Natural killer cell (primary cell): ENCODE results near the gene CYLD. TPM values are rescaled to one million over a fixed set of nuclear protein-coding genes. Genes with fewer than 3 reads are reported as not detected.

Experiments used
- ATAC-seq, 3 donors: fragments of 150-1000 bp in 2 of 3; fragments of 200-7000 bp in 1 of 3; cut with Tn5 transposase; 1 replicate in 1 of 3; 2 replicates in 2 of 3; pipeline ENCODE4 v1.10.0; 2021; ENCODE audit warnings: mild to moderate bottlenecking in 2 of 3, moderate library complexity in 2 of 3
- DNase-seq, 2 donors: peaks; one replicate each; pipeline versions ENCODE4 v3.0.0 to v3.0.0-alpha.2; 2013 to 2021; ENCODE audit warnings: mixed read lengths in 1 of 2
- H3K27ac ChIP-seq: one replicate; pipeline ENCODE4 v1.5.1; 2013; ENCODE audit warnings: mild to moderate bottlenecking, low read length
- H3K27me3 ChIP-seq: one replicate; pipeline ENCODE4 v1.6.1; 2013; ENCODE audit warnings: low read length; ENCODE audit not compliant: control insufficient read depth, insufficient read depth
- H3K36me3 ChIP-seq: one replicate; pipeline ENCODE4 v1.6.1; 2013; ENCODE audit warnings: low read length; ENCODE audit not compliant: control insufficient read depth, insufficient read depth
- H3K4me1 ChIP-seq: one replicate; pipeline ENCODE4 v1.6.1; 2013; ENCODE audit warnings: low read length; ENCODE audit not compliant: control insufficient read depth, insufficient read depth
- H3K4me3 ChIP-seq: one replicate; pipeline ENCODE4 v1.5.1; 2013; ENCODE audit warnings: low read length
- H3K9me3 ChIP-seq: one replicate; pipeline ENCODE4 v1.6.1; 2013; ENCODE audit warnings: low read length; ENCODE audit not compliant: control insufficient read depth, insufficient read depth
- H3K27ac Mint-ChIP-seq, 2 donors: one replicate each; pipeline ENCODE4 v1.8.0; 2022; ENCODE audit warnings: mild to moderate bottlenecking in 2 of 2, mixed read lengths in 2 of 2, moderate library complexity in 1 of 2
- H3K27me3 Mint-ChIP-seq, 2 donors: one replicate each; pipeline ENCODE4 v1.8.0; 2022; ENCODE audit warnings: low read depth in 2 of 2, mixed read lengths in 2 of 2
- H3K36me3 Mint-ChIP-seq: one replicate; pipeline ENCODE4 v1.8.0; 2022; ENCODE audit warnings: mixed read lengths
- H3K4me1 Mint-ChIP-seq, 2 donors: one replicate each; pipeline ENCODE4 v1.8.0; 2022; ENCODE audit warnings: mixed read lengths in 2 of 2
- H3K4me3 Mint-ChIP-seq: one replicate; pipeline ENCODE4 v1.8.0; 2022; ENCODE audit warnings: mild to moderate bottlenecking, moderate library complexity, mixed read lengths
- H3K9me3 Mint-ChIP-seq, 2 donors: one replicate each; pipeline ENCODE4 v1.8.0; 2022; ENCODE audit warnings: mixed read lengths in 2 of 2
- WGBS: methylation state at CpG from one replicate; pipeline ENCODE4 v1.1.7; 2013; ENCODE audit warnings: missing lambda C conversion rate; ENCODE audit not compliant: insufficient coverage; 5-methylcytosine and 5-hydroxymethylcytosine counted together
- intact Hi-C: fragments of 100-400 bp; cut with micrococcal nuclease; formaldehyde crosslinking; loops from one replicate; pipeline ENCODE4 v1.14.2; 2022
- total RNA-seq, 4 donors: library from RNA; stranded (reverse); fragments of 120-200 nt in 1 of 4; gene quantifications; one replicate each; pipeline versions ENCODE4 v1.2.3 to v1.2.4, GENCODE V29; 2013 to 2022
- TF ChIP-seq, protein P1 (sequence below): fragments of 200-600 bp; IDR thresholded peaks from one replicate; pipeline ENCODE4 v1.8.0; 2022; ENCODE audit warnings: antibody characterized with exemption

Gene CYLD
- total RNA-seq, 3 donors from 2014 or later (not counting 1 experiment from before 2014, with no cell fraction given): 227 to 246 (median 236) TPM

DNA sequence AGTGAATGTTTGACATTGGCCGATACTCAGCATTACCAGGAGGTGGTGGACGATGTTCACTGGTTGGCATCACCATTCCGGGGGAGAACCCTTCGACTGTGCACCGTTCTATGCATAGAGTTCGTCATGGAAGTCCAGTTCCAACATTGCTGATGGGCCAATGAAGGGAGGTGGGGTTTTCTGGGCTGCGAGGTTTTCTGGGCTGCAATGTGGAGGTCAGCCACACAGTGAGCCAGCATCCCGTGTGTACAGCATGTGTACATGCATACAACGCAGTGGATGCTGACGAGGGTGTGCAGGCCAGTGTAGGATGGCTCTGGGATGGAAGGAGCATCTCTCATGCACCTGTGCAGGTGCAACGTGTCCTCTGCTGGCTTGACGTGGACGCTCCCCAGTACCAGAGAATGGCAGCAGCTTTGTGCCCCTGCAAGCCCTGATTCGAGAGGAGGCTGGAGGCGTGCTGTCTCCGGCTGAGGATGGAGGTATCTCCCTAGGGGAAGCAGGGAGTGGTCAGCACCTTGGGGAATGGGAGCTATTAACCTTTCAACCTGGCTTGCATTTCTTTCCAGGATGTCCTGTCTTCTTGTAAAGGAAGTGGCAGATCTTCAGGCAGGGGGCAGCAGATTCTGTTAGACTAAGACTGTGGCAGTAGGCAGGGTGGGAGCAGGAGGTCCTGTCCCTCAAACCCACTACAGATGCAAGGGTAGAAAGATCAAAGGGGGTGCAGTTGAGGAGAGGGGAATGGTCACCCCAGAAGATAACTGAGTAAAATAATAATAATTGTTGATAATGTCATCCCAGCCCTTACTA, 98.2 kb downstream of the CYLD start:
- WGBS: 90% methylated on average over 16 of the region's 16 CpGs
- TF ChIP-seq, protein P1, sequence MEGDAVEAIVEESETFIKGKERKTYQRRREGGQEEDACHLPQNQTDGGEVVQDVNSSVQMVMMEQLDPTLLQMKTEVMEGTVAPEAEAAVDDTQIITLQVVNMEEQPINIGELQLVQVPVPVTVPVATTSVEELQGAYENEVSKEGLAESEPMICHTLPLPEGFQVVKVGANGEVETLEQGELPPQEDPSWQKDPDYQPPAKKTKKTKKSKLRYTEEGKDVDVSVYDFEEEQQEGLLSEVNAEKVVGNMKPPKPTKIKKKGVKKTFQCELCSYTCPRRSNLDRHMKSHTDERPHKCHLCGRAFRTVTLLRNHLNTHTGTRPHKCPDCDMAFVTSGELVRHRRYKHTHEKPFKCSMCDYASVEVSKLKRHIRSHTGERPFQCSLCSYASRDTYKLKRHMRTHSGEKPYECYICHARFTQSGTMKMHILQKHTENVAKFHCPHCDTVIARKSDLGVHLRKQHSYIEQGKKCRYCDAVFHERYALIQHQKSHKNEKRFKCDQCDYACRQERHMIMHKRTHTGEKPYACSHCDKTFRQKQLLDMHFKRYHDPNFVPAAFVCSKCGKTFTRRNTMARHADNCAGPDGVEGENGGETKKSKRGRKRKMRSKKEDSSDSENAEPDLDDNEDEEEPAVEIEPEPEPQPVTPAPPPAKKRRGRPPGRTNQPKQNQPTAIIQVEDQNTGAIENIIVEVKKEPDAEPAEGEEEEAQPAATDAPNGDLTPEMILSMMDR: no peak
- no peaks in the 10 kb centered on the region for H3K9me3 ChIP-seq
- ATAC-seq (no peak), DNase-seq (no peak)
- Mint-ChIP-seq H3K4me3 (peak overlapping the region; percentile 54), H3K27me3 (peaks cover 13 to 17% of the 10 kb centered on the region in 2 donors), H3K36me3 (no peaks in the 10 kb centered on the region), H3K9me3 (no peaks in the 10 kb centered on the region), H3K27ac (no peak overlapping the region), H3K4me1 (peaks cover 14 to 17% of the 10 kb centered on the region in 2 donors)
- H3K27ac ChIP-seq: no peak overlapping the region
- H3K4me3 ChIP-seq: no peak overlapping the region
- H3K4me1 ChIP-seq: peaks cover 7% of the 10 kb centered on the region
- intact Hi-C loops: no loop called here
- no peaks in the 10 kb centered on the region for H3K36me3 ChIP-seq
- peaks cover 3% of the 10 kb centered on the region for H3K27me3 ChIP-seq

DNA sequence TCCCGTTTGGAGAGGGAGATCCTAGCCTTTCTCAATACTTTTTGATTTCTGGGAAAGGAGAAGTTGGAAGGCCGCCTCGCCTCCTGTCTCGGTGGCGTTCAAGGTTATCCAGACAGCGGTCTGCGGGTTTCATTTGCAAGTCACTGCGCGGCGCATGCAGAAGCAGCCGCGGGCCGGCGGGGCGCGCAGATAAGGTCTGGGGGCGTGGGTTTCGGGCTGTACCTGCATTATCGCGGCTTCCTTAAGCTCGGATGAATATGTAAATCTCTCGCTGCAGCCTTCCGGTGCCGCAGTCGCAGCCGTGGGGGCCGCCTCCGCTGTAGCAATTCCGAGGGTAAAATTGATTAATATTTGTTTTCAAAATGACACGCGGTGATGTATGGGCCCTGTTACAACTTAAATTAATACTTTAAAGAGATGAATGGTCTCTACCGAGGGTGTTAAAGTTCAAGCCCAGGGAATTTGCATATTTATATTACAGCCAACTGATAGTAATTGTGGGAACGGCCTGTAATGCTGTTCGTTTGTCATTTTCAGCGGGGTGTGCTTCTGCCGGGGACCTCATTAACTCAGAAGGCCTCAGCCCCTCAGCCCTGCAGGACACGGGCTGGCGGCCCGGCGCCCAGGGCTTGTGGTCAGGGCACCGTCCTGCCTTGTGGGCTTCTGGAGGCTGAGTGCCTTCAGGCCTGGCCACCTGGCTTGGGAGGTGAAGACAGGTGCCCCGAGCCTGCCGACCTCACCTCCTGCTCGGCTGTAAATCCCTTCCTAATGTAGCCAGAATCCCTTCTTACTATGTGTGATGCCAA, 99.4 kb downstream of the CYLD start:
- Mint-ChIP-seq H3K27ac (peak overlapping the region in 1 of 2 donors; percentile 21), H3K4me1 (peaks cover 14 to 17% of the 10 kb centered on the region in 2 donors), H3K9me3 (no peaks in the 10 kb centered on the region), H3K27me3 (peaks cover 16 to 17% of the 10 kb centered on the region in 2 donors), H3K4me3 (peak overlapping the region; percentile 86), H3K36me3 (no peaks in the 10 kb centered on the region)
- TF ChIP-seq, protein P1: no peak
- WGBS: 10% methylated on average over 41 of the region's 44 CpGs
- DNase-seq: peak in 1 of 2 donors; percentile 48
- H3K4me1 ChIP-seq: peaks cover 7% of the 10 kb centered on the region
- no peaks in the 10 kb centered on the region for H3K9me3 ChIP-seq
- intact Hi-C loops: no loop called here
- H3K36me3 ChIP-seq: no peaks in the 10 kb centered on the region
- H3K27ac ChIP-seq: no peak overlapping the region
- ATAC-seq: peak; percentile 31 to 82 (median 76)
- peak overlapping the region; percentile 18 for H3K4me3 ChIP-seq
- peaks cover 3% of the 10 kb centered on the region for H3K27me3 ChIP-seq

DNA sequence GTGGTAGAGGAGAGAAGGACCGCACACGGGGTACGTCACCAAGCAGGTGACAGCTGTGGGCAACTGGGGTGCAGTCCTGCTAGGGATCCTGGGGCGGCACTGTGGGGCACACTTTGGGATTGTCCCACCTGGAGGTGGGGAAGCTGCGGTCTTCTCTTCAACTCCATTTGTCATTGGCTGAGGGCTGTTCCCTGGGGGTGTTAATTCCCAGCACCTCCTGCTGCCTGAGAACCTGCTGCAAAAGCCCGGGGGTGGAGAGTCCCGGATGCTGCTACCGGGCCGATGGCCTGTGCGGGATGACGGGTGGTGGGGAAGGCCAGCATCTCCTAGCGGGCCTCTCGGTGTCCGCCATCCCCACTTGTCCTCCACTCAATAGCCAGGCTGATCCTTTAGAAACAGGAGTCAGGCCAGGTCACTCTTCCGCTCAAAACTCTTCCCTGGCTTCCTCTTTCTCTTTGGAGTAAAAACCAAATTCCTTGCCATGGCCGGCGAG, 100.2 kb downstream of the CYLD start:
- intact Hi-C loops: no loop called here
- Histone ChIP-seq H3K27me3 (peaks cover 3% of the 10 kb centered on the region), H3K4me3 (no peak overlapping the region), H3K36me3 (no peaks in the 10 kb centered on the region), H3K4me1 (peaks cover 7% of the 10 kb centered on the region), H3K27ac (no peak overlapping the region), H3K9me3 (no peaks in the 10 kb centered on the region)
- peak overlapping the region in 1 of 2 donors; percentile 21 for H3K27ac Mint-ChIP-seq
- peak overlapping the region; percentile 63 for H3K4me3 Mint-ChIP-seq
- TF ChIP-seq, protein P1: no peak
- ATAC-seq: no peak
- no peak for DNase-seq
- no peaks in the 10 kb centered on the region for H3K36me3 Mint-ChIP-seq
- 91% methylated on average over 17 of the region's 17 CpGs for WGBS
- H3K4me1 Mint-ChIP-seq: peaks cover 14 to 17% of the 10 kb centered on the region in 2 donors
- H3K9me3 Mint-ChIP-seq: no peaks in the 10 kb centered on the region
- peaks cover 16 to 17% of the 10 kb centered on the region in 2 donors for H3K27me3 Mint-ChIP-seq
